GM18858 (cell line): ENCODE results near the gene REXO1.

Experiments
- ATAC-seq: cut with Tn5 transposase; IDR thresholded peaks from one replicate; pipeline ENCODE4 v1.9.1; 2021; ENCODE audit not compliant: unreplicated experiment

The REXO1 gene

DNA sequence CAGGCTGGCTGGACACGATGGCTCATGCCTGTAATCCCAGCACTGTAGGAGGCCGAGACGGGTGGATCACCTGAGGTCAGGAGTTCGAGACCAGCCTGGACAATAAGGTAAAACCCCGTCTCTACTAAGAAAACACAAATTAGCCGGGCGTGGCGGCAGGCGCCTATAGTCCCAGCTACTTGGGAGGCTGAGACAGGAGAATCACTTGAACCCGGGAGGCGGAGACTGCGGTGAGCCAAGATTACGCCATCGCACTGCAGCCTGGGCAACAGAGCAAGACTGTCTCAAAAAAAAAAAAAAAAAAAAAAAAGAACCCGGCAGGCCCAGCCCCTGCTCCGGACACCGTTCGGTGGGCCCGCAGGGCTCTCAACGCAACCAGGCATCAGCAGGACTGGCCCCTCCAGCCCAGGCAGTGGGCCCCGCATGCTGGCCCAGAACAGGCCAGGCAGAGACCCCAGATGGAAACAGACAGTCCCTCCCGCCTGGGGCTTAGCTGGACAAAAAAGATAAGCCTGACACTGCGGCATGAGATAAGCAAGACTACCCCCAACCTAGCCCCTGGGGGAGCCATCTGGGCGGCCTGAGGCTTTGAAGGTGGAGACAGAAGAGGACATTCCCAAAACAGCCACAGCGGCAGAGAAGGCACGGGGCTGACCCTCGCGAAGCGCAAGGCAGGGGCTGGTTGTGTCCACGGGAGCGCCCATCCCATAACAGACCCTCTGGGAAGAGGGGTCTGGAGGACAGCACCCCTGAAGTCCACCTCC lies 11.6 kb downstream of the REXO1 start:
- ATAC-seq, result no peak

DNA sequence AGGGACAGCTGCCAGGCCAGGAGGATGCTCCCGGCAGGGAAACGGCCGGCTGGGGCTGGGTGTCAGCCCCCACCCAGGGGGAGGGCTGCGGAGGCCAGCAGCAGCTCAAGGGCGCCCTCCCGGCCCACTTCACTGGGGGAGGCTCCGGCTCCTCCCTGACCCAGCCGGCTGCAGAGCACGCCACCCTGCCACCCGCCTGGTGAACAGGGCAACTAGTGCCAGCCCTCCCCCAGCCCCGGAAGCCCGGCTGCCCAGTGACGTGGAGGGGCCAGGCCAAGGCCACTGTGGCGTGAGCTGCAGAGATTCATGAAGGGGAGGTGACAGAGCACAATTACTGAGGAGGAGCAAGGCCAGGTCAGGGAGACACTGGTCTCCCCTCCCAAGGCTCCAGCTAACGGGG lies 14.7 kb downstream of the REXO1 start:
- no peak for ATAC-seq

DNA sequence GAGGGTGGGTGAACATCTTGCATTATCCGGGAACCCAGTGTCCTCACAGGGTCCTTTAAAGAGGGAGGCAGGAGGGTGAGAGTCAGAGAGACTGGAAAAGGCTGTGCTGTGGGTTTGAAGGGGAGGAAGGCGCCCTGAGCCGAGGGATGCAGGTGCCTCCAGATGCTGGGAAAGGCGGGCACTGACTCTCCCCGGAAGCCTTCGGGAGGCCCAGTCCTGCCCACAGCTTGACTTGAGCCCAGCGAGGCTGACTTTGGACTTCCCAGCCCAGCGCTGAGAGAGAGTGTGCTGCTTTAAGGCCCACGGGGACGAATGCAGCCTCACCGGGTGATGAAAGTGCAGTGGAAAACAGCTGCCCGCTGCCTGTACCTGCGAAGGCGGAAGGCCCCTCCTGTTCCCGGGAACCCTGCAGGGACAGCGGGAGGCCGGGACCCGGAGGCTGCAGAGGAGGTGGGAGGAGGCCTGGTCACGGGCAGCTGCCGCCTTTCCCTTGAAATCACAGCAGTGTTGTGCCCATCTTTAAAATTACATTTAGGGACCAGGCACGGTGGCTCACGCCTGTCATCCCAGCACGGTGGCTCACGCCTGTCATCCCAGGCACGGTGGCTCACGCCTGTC lies 16.1 kb downstream of the REXO1 start:
- no peak for ATAC-seq

DNA sequence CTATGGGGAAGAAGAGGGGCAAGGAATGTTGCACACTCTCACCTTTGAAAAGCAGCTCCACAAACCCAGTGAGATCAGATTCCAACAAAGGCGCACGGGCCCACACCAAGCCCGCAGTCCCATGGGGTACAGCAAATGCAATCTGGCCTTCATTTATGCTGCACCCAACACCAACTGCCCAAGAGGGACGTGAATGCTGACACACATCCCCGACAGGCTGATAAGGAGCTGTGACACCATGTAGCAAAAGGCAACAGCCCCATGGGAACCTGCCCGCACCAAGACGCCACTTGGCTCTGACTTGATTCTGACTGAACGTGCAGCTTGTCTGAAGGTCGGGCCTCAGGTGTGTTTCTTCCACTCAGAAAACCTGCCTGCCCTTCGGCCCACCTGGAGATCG lies 17.3 kb downstream of the REXO1 start:
- ATAC-seq, result no peak

DNA sequence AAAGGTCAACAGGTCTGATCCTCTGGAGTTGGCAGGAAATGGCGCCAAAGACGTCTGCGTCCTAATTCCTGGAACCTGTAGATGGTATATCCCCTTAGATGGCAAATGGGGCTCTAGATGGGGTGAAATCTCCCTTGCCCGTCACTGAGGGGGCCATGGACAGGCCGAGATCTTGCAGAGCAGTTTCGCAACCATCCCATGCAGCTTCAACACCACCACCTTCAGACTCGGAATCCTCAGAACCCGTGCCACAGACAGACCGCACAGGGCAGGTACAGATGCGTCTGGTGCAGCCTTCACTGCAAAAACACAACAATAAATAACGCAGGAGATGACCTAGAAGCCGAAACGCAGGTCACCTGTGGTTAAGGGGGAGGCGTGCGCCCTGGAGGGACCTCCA lies 17.7 kb downstream of the REXO1 start:
- ATAC-seq, result no peak

DNA sequence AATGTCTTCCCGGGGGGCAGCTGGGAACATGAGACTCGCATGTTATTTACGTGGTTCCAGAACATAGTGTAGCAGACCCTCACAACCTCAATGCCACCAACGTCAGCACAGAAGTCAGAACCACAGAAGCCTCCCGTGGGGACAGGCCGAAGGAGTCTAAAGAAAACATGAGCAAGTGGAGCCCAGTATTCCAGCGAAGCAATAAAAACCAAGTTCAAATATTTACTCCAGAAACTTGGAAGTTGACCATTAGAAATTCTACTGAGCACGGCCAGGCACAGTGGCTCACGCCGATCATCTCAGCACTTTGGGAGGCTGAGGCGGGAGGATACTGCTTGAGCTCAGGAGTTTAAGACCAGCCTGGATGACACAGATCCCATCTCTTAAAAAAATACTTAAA lies 18.3 kb downstream of the REXO1 start:
- no peak for ATAC-seq

DNA sequence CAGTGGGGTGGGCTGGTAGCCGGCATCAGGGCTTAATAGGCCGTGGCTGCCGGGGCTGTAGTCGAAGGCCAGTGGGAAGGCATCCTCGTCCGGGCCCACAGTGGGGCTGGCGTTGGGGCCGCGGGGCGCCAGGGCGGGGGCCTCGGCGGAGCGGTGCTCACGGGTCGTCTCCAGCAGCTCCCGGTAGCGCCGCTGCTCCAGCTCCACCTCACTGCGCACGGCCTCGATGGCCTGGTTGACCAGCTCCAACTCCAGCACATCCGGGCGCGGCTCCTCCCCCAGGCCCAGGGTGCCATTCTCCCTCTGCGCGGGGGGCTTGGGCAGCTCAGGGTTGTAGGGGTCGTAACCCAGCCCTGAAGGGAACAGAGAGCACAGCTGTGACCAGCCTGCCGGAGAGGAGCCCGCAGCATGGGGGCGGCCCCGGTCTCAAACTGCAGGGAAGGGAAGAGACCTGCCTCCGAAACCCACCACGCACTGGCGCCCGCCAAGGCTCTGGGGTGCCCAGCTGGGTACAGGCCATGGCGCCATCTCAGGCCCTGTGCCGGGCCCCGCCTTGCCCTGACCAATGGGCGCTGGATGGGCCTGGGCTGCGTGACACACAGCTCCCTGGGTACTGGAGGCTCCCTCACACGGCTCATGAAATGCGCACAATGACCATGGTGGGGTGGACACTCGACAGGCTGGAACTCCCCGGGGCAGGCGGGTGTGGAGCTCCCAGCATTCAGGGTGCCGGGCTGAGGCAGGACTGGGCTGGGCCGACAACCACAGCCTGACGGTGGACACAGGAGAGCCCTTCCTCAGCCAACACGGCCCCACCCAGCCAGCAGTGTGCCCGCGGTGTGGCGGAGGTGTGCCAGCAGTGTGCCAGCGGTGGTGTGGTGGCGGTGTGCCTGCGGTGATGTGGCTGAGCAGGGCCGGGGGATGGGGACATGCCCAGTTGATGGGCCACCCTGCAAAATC lies 19.7 kb downstream of the REXO1 start:
- no peak for ATAC-seq

DNA sequence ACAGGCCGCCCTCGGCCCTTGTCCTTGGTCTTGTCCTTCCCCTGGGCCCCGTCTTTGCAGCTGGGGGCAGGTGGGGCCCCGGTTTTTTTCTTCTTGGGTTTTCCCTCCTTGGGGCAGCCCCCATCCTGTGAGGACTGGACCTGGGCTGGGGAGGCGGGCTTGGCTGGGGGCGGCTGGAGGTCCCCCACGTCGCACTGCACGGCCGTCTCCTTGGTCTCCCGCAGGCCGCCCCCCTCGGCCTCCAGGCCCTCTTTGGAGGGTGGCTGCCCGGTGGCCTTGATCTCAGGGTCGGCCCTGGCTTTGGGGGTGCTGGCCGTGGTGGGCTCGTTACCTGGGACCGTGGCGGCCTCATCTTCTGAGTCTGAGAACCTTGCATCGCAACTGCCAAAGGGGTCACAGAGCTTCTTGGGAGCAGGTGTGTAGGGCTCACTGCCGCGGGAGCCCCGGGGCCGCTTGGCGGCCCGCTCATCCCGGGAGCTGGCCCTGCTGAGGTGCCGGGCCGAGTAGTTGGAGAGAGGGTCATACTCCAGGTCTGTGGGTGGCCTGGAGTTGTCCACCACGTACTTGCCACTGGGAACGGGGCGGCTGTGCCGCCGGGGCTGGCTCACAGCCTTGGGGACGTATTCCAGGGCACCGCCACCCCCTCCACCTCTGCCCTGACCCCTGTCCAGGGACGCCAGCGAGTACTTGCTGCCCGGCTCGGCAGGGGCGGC lies 20.6 kb downstream of the REXO1 start:
- ATAC-seq, result no peak

DNA sequence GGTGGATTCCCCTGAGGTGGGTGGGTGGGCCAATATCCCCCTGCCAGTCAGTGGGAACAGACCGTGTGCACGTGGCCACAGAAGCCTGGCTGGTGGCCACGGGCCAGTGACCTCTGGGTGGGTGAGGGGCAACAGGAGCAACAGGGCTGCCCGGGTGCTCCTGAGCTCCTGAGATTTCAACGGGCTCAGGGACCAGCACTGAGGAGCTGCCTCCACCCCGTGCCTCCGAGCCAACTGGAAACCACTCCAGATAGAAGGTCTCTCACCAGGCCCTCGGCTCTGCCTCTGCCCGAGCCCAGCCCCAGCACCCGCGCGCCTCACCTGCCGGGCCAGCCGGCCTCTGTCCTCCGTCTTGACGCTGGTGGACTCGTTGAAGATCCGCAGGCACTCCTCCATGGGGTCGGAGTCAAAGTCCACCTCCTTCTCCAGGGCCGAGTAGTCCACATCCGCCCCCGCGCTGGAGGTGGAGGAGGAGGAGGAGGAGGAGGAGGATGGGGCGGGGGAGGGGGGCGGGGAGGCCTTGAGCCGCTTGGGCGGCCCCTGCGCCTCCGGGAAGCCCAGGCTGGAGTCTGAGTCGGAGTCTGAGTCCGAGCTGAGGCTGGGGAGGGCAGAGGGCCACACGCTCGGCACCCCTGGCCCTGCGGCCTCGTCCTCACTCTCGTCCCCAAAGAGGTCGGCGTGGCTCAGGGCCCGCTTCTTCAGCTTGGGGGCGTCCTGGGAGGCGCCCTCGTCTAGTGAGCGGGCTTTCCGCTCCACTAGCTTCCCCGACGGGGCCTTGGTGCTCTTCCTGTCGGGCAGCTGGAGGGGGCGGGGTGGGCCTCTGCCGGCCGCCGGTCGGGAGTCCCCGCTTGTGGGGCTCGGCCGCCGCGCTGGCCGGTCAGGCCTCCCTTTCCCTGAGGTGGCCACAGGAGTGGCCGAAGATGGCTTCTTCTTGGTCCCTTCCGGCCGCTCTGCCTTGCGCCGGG lies 21.4 kb downstream of the REXO1 start:
- ATAC-seq, result no peak

DNA sequence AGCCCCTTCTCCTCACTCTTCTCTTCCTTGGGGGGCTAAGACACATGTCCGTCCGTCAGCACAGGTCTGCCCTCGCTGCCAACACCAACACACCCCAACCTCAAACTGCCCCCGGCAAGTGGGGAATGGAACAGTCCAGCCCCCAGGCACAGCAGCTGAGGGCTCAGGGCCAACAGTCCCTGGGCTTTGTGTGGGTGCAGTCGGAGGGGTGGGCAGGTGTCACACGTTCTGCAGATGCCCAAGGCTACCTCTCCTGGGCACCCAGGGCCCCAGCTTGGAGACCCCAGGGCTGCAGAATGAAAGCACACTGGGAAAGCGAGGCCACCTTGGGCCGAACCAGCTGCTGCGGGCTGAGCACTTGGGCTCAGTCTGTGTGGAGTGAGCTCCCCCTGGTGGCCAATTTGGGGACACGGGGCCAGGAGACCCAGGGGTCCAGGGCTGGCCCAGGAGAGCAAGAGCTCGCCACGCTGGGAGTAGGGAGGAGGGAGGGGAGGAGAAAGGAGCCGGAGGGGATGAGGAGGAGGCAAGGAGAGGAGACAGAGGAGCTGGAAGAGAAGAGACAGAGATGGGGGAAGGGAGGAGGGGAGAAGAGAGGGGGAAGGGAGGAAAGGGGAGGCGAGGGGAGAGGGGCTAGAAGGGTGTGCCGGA lies 22.2 kb downstream of the REXO1 start:
- ATAC-seq, result no peak

- no peak for ATAC-seq
These were observed 24.0 kb downstream of the REXO1 start for GRCh38 chr19:1824252-1824622.

DNA sequence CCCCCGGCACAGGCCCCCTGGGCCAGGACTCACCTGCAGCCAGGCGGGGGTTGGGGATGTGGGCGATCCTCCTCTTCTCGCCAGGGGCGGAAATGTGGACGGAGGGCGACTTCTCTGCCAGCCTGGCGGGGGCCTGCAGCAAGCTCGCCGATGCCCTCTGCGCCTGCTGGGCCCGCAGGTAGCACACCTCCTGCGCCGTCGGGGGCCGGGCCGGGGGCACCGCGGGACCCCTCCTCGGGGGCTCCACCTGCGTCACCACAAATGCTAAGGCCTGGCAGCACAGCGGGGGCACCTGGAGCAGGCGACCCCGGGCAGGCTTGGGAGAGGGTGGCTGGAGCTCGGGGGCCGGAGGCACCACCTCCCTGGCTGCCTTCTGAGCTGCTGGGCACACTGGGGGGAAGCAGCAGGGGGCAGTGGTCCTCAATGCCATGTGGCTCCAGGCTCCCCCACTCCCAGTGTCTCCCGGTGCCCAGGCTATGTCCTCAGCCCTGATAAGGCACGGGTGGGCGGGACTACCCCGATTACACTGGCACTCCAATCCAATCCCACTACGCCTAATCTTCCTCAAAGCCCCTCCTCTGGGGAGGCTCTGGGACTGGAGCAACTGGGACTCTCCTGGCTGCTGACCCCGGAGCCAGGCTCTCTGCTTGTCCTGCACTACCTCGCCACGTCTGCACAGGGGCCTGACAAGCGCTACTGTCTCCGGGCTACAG lies 24.6 kb downstream of the REXO1 start:
- ATAC-seq, result no peak

- no peak for ATAC-seq
These were observed 25.3 kb downstream of the REXO1 start for GRCh38 chr19:1823020-1823419.

DNA sequence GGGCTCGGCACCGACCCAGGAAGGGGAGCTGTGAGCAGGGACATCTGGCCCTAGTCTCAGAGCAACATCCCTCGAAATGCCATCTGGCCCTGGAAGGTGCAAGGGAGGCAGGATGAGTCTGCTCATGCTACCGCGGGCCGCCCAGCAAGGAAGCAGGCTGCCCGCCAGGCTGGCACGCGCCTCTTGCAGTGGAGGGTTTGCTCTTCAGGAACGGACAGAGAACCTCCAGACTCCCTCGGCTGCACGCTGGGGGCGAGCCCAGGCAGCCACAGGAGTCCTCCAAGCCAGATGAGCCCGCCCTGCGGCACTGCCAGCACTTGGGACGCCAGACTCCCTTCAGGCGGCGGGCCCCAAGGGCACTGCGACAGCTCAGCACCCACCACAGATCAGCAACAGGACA lies 26.1 kb downstream of the REXO1 start:
- ATAC-seq, result no peak

GRCh38 chr19:1819341-1820255 lies 28.7 kb downstream of the REXO1 start:
- no peak for ATAC-seq

DNA sequence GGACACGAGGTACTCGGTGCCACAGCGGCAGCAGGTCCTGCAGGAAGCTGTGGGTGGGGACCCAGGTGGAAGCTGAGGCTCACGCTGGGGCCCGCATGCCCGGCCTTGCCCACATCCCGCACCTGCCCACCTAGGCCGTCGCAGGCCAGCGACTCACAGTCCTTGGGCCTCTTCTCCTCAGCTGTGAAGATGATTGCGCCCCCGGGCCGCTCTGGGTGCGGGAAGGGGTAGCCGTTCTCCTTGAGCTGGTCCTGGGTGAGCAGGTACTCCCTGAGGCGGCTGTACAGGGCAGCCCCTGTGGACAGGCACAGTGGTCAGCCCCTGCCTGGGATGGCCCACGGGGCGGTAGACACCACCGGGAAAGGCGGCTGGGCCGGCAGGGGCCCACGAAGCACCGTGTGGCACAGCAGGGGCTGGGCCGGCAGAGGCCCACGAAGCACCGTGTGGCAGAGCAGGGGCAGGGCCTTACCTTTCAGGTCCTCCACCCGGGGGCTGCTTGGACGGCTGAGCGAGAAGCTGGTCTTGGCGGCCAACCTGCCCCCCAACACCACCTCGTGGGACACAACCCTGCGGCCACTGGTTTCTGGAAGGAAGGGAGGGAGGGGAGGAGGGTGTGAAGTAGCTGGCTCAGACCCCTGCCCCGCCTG lies 29.6 kb downstream of the REXO1 start:
- no peak for ATAC-seq

DNA sequence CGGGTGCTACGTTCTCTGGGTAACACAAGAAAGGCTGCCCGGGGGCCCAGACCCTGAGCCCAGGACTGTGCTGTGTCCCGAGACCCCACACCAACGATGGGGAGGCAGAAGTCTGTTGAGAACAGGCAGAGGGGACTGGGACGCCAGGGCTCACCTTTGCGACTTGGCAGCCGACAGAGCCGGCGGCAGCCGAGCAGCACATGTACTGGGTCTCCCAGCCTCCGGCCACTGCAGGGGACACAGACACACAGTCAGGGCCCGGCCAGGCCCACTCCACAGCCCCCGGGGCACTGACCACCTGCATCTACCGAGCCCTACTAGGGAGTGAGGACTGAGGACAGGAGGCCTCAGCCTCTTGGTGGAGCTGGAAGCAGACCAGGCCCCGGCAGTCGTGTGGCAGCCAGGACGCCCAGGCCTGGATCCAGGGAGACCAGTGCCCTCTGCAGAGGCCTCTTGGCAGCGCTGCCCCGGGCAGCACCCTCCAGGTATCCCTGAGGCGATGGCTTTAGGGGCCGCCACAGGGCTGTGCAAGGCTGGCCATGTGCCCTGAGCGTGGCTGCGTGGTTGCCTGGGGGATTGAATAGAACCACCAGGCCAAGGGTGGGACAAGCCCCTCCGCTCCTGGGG lies 30.6 kb downstream of the REXO1 start:
- ATAC-seq, result no peak
